Stimulated activated CD4-positive, alpha-beta T cell treated with anti-CD3 and anti-CD28 coated beads, TNF-alpha, amount 100 ng/mL, for 24 hours (primary cell): ENCODE measurements around the gene GNG12.
A peak's percentile ranks its signal among the peaks of the same experiment; 100 is the strongest.

ENCODE experiments used
- DNase-seq, 3 experiments: peaks; one replicate each; pipeline ENCODE4 v3.0.0-alpha.2; 2020; ENCODE audit warnings: low read depth in 3 of 3

The GNG12 gene

GRCh38 chr1:67785847-67786753, 47.2 kb downstream of the GNG12 start:
- no peak for DNase-seq

- DNase-seq, result no peak
Observed at GRCh38 chr1:67784545-67785186, 48.6 kb downstream of the GNG12 start.

GRCh38 chr1:67780637-67781036, 52.6 kb downstream of the GNG12 start:
- DNase-seq, result no peak

- no peak for DNase-seq
Observed at GRCh38 chr1:67777440-67777839, 55.8 kb downstream of the GNG12 start.

GRCh38 chr1:67777016-67777415, 56.3 kb downstream of the GNG12 start:
- DNase-seq, result no peak

GRCh38 chr1:67773462-67773861, 59.8 kb downstream of the GNG12 start:
- DNase-seq, result no peak

GRCh38 chr1:67771749-67772148, 61.5 kb downstream of the GNG12 start:
- no peak for DNase-seq

- no peak for DNase-seq
Observed at GRCh38 chr1:67771152-67771551, 62.1 kb downstream of the GNG12 start.

- no peak for DNase-seq
Observed at GRCh38 chr1:67769633-67770256, 63.5 kb downstream of the GNG12 start.

- no peak for DNase-seq
Observed at GRCh38 chr1:67768480-67768879, 64.8 kb downstream of the GNG12 start.

- no peak for DNase-seq
Observed at GRCh38 chr1:67767103-67767782, 66.0 kb downstream of the GNG12 start.

- peak in 2 of 3 experiments; percentile 12 to 23 for DNase-seq
Observed at GRCh38 chr1:67766141-67766978, 66.9 kb downstream of the GNG12 start.

GRCh38 chr1:67764633-67765032, 68.6 kb downstream of the GNG12 start:
- DNase-seq, result no peak

GRCh38 chr1:67761730-67762129, 71.5 kb downstream of the GNG12 start:
- DNase-seq, result no peak

- DNase-seq, result no peak
Observed at GRCh38 chr1:67761091-67761490, 72.2 kb downstream of the GNG12 start.

- peak; percentile 29 to 34 (median 30) for DNase-seq
Observed at GRCh38 chr1:67760030-67760821, 73.0 kb downstream of the GNG12 start.

GRCh38 chr1:67759692-67760029, 73.6 kb downstream of the GNG12 start:
- no peak for DNase-seq

GRCh38 chr1:67759066-67759465, 74.2 kb downstream of the GNG12 start:
- no peak for DNase-seq

- no peak for DNase-seq
Observed at GRCh38 chr1:67755619-67756018, 77.6 kb downstream of the GNG12 start.

GRCh38 chr1:67755160-67755559, 78.1 kb downstream of the GNG12 start:
- no peak for DNase-seq
